HG03469 (cell line): Measurements from ENCODE around the gene UGDH.
"Not testable (repeated sequence)": the region's sequence is repeated elsewhere in the genome, so short reads cannot be mapped to it uniquely, and the experiment has no call there.

Source experiments
- ATAC-seq: cut with Tn5 transposase; IDR thresholded peaks from one replicate; pipeline ENCODE4 v1.9.1; 2021; ENCODE audit warnings: mild to moderate bottlenecking, moderate library complexity, moderate number of reproducible peaks; ENCODE audit not compliant: unreplicated experiment

Gene UGDH

GRCh38 chr4:39530682-39531081, 3.4 kb upstream of the UGDH start:
- ATAC-seq: no peak

- ATAC-seq: no peak
Measured at GRCh38 chr4:39529534-39529933, 2.3 kb upstream of the UGDH start.

DNA sequence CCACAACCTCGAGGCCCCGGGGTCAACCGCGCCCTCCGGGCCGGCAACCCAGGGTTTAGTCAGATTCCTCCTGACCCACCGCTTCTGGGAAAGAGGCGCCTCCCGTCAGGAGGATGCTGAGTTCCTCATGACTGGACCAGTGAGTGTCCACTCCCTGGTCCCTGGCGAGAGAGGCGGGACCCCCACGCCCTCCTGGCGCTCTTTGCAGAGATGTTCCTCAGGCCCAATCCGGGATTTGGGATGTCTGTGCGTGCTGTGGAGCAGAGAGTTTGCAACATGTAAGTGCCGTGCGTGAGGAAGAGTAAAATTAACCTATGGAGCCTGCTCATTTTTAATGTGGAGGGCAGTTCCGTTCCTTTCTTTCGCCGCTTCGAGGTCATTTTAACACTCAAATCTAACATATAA, 824 bp upstream of the UGDH start:
- no peak for ATAC-seq

GRCh38 chr4:39526765-39527295, 409 bp downstream of the UGDH start:
- ATAC-seq: no peak

GRCh38 chr4:39525822-39526690, 1.2 kb downstream of the UGDH start:
- no peak for ATAC-seq

DNA sequence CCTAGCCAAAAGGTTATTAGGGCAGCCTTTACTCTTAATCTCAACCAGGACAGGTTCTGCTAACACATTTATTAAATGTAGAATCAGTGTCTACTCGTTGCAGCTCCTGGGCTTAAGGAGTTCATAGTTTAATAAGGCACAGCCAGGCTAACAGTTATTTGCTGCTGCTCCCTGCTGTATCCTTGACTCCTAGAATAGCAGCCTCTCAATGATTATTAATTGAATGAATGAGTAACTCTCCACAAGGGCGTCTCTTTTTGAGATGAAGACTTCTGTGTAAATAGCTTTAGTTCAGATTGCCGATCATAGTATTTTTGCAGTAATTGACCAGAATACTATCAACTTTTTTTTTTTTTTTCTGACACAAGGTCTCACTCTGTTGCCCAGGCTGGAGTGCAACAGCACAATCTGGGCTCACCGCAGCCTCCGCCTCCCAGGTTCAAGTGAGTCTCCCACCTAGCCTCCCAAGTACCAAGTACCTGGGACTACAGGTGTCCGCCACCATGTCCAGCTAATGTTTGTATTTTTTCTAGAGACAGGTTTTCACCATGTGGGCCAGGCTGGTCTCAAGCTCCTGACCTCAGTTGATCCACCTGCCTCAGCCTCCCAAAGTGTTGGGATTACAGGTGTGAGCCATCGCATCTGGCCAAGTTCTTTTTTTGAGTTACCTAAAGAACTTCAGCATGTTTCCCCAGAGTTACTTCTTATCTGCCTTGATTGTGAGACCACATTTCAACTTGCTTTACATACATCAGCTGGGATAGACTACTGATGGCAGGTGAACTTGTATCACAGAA, 2.9 kb downstream of the UGDH start:
- ATAC-seq: no peak

GRCh38 chr4:39522068-39522467, 5.2 kb downstream of the UGDH start:
- no peak for ATAC-seq

DNA sequence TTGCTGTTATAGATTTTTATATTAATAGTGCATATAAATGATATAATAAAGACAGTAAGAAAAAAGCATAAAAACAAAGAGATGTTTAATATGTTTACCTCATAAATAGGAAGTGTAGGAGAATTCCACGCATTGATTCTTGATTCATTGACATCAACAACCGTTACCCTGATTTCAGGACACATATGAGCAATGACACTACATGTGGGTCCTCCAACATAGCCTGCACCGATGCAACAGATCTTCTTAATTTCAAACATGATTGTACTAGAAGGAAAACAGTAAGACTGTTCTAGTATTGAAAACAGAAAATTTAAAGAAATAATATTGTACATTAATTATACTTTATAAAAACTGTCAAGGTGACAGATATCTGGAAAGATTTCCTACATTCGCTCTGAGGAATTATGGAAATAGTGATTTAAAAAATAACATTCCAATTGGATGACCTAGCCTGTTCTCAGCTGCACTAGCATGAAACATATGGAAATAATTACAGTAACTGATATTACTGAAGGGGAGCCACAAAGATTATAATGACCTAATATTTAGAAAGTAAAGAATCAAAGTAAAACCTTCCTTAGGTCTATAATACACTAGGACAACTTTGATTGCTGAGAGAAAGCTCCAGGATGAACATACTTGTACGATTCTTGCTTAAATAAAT, 5.9 kb downstream of the UGDH start:
- no peak for ATAC-seq

GRCh38 chr4:39518484-39518883, 8.8 kb downstream of the UGDH start:
- ATAC-seq: no peak

- no peak for ATAC-seq
Measured at GRCh38 chr4:39516407-39516966, 10.8 kb downstream of the UGDH start.

DNA sequence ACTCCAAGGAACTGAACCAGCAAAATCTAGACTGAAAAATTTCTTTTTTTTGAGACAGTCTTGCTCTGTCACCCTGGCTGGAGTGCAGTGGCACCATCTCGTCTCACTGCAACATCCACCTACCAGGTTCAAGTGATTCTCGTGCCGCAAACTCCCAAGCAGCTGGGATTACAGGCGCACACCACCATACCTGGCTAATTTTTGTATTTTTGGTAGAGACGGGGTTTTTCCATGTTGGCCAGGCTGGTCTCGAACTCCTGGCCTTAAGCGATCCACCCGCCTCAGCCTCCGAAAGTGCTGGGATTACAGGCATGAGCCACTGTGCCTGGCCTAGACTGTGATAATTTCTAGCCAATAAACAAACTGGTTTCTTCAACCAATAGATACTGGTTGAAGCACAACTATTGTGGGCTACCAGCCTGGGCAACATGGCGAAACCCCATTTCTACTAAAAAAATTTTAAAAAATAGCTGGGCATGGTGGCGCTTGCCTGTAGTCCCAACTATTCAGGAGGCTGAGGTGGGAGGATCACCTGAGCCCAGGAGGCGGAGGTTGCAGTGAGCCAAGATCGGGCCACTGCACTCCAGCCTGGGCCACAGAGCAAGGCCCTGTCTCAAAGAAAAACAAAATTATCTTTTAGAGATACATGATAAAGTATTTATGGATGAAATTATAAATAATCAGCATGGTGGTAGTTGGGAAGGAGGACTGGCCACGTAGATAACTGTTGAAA, 11.4 kb downstream of the UGDH start:
- ATAC-seq: not testable (repeated sequence)

DNA sequence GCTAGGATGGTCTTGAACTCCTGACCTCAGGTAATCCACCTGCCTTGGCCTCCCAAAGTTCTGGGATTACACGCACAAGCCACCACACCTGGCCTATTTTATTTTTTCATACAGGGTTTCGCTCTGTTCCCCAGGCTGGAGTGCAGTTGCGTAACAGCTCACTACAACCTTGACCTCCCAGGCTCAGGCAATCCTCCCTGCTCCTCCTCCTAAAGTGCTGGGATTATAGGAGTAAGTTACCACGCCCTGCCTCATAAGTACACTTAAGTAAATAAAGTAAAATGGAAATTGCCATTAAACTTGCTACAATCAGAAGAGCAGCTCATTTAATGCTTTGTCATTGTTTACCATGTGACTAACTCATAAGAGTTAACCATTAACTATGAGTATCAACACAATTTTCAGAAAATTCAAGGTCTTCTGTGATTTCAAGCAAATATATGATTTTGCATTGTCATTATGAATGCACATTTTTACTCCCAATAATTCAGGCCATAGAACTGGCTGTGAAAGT, 12.3 kb downstream of the UGDH start:
- ATAC-seq: no peak

DNA sequence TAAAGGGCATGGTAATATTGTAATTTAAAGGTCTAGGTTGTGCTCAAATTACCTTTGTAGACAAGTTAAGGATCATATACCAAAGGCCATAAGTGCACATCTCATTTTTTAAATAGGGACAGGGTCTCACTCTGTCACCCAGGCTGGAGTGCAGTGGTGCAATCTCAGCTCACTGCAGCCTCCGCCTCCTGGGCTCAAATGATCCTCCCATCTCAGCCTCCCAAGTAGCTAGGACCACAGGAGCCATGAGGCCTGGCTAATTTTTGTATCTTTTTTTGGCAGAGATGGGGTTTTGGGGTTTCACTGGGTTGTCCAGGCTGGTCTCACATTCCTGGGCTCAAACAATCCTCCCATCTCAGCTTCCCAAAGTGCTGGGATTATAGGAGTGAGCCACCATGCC, 13.0 kb downstream of the UGDH start:
- ATAC-seq: not testable (repeated sequence)

DNA sequence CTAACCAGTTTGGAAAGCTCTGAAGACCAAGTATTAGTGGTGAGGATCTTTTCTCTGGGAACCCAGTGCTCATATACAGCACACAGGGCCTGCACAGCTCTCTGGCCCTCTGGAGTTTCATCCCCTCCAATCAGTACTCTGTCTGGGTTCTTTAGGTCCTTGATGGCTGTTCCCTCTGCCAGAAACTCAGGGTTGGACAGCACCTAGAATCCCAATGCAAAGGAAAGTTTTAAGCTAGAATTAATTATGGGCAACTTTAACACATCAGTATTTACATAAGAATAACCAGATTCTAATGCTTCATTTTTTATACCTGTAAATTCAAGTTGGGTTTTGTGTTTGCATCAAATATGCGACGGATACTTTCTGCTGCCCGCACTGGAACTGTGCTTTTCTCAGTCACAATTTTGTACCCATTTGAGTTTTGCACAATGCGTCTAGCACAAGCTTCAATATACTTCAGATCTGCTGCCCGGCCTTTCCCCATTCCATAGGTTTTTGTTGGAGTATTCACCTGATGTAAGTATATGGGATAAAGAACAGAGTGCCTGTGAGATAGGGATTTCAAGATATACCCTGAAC, 16.8 kb downstream of the UGDH start:
- no peak for ATAC-seq

- no peak for ATAC-seq
Measured at GRCh38 chr4:39505581-39505980, 21.7 kb downstream of the UGDH start.

DNA sequence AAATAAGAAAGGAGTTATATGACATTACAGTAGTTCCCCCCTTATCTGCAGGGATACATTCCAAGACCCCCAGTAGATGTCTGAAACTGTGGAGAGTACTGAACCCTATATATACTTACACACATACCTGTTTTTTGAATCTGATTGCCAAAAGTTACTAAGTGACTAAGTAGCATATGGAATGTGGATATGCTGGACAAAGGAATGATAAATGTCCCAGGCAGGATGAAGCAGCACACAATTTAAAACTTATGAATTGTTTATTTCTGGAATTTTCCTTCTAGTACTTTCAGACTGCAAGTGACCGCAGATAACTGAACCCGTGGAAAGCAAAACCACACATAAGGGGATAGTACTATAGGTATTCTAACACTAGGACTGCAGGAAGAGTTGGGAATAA, 22.7 kb downstream of the UGDH start:
- ATAC-seq: no peak

GRCh38 chr4:39502664-39503035, 24.6 kb downstream of the UGDH start:
- not testable (repeated sequence) for ATAC-seq

- ATAC-seq: no peak
Measured at GRCh38 chr4:39502019-39502663, 25.1 kb downstream of the UGDH start.

DNA sequence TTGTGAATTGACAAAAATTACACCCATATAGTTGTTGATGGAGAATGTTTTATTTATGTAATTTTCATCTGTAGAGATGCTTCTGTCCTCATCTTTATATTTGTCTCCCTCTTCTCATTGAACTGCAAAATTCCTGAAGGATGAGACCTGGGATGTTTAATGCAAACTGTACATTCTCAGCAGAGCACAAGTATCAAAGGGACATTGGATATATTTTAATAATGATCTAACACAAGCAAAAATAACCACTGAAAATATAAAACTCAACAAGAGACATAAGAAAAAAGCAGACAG, 28.6 kb downstream of the UGDH start:
- ATAC-seq: no peak
